ENCODE measurements around the gene ZNF841. TPM values are rescaled to one million over a fixed set of nuclear protein-coding genes. Genes with fewer than 3 reads are reported as not detected.

Gene ZNF841
- total and polyA plus RNA-seq, 9 of the 15 experiments (the other 6 are each of a cell fraction or from before 2014, with no cell fraction given) = 3.1 to 17.1 (median 11.0) TPM

GRCh38 chr19:52095172-52096014 is at the start of gene ZNF841 (continued):
- peak in 1 of 2 experiments; percentile 43; a peak in 2 of 4 replicates for TF ChIP-seq NRF1 (conservative IDR thresholded peaks at IDR 0.05 in 1 of 2, IDR thresholded peaks at IDR 0.05 in 1 of 2)
- no peak for TF ChIP-seq BRF1 (IDR thresholded peaks at IDR 0.05; ENCODE audit: borderline replicate concordance, extremely low read depth, insufficient read length)
- peak; percentile 82 for TF ChIP-seq NR2C2 (CRISPR knock-in tag; IDR thresholded peaks at IDR 0.05)
- TF ChIP-seq NR2C2 (tag; IDR thresholded peaks at IDR 0.05) = peak; percentile 98
- no peak for TF ChIP-seq JUNB (CRISPR knock-in tag; conservative IDR thresholded peaks at IDR 0.05)
- no peak for TF ChIP-seq U2AF1 (optimal IDR thresholded peaks at IDR 0.05; ENCODE audit: low read depth, low read length)
- peak in 1 of 2 experiments; percentile 75; a peak in 2 of 4 replicates for TF ChIP-seq SRF (CRISPR knock-in tag; IDR thresholded peaks at IDR 0.05)
- TF ChIP-seq ZNF512 (tag; IDR thresholded peaks at IDR 0.05) = no peak
- no peak for TF ChIP-seq ZNF431 (CRISPR knock-in tag; IDR thresholded peaks at IDR 0.05)
- no peak for TF ChIP-seq TCF3 (CRISPR knock-in tag; IDR thresholded peaks at IDR 0.05)
- TF ChIP-seq ZNF41 (CRISPR knock-in tag; conservative IDR thresholded peaks at IDR 0.05) = no peak
- no peak for TF ChIP-seq CHCHD3 (CRISPR knock-in tag; IDR thresholded peaks at IDR 0.05)
- no peak for TF ChIP-seq ATF1 (CRISPR knock-in tag; IDR thresholded peaks at IDR 0.05)
- TF ChIP-seq ATF1 (tag; IDR thresholded peaks at IDR 0.05) = peak; percentile 58
- no peak for TF ChIP-seq ZNF124 (CRISPR knock-in tag; IDR thresholded peaks at IDR 0.05)
- no peak for TF ChIP-seq ESRRB (CRISPR knock-in tag; IDR thresholded peaks at IDR 0.05; ENCODE audit: borderline replicate concordance)
- TF ChIP-seq, protein P1, sequence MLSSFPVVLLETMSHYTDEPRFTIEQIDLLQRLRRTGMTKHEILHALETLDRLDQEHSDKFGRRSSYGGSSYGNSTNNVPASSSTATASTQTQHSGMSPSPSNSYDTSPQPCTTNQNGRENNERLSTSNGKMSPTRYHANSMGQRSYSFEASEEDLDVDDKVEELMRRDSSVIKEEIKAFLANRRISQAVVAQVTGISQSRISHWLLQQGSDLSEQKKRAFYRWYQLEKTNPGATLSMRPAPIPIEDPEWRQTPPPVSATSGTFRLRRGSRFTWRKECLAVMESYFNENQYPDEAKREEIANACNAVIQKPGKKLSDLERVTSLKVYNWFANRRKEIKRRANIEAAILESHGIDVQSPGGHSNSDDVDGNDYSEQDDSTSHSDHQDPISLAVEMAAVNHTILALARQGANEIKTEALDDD (IDR thresholded peaks at IDR 0.05) = peak; percentile 79
- TF ChIP-seq ZBTB8A (IDR thresholded peaks at IDR 0.05; ENCODE audit: partially characterized antibody) = no peak
- no peak for TF ChIP-seq PKNOX1 (IDR thresholded peaks at IDR 0.05)
- no peak for TF ChIP-seq ZFP1 (CRISPR knock-in tag; IDR thresholded peaks at IDR 0.05)
- peak in 1 of 2 experiments; percentile 18; a peak in 1 of 4 replicates for TF ChIP-seq UBTF (IDR thresholded peaks at IDR 0.05; ENCODE audit: borderline replicate concordance in 1 of 2, low read depth in 2 of 2, low read length in 2 of 2)
- no peak for TF ChIP-seq CSDE1 (IDR thresholded peaks at IDR 0.05)
- TF ChIP-seq BMI1 (IDR thresholded peaks at IDR 0.05; ENCODE audit: low read length) = no peak
- TF ChIP-seq RFX5 (IDR thresholded peaks at IDR 0.05; ENCODE audit: low read depth, low read length) = no peak
- peak; percentile 89 for TF ChIP-seq POLR2A (conservative IDR thresholded peaks at IDR 0.05)
